ENCODE measurements around the gene DNTT.
"Not testable (repeated sequence)": the region's sequence is repeated elsewhere in the genome, so short reads cannot be mapped to it uniquely, and the experiment has no call there.

DNA sequence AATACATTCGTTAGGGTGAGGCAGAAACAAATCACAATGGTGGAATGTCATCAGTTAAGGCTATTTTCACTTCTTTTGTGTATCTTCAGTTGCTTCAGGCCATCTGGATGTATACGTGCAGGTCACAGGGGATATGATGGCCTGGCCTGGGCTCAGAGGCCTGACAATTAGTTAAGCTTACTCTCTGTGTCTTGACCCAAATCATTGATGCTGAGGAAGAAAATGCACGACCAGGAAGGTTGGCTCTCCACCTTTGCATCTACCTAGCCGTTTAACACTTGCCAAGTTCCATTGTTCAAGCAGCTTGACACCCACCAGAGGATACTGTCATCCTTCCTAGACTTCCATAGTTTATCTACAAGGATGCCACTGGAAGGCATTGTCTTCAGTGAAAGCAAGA lies 4.6 kb downstream of the DNTT start:
- TF ChIP-seq, protein P1, sequence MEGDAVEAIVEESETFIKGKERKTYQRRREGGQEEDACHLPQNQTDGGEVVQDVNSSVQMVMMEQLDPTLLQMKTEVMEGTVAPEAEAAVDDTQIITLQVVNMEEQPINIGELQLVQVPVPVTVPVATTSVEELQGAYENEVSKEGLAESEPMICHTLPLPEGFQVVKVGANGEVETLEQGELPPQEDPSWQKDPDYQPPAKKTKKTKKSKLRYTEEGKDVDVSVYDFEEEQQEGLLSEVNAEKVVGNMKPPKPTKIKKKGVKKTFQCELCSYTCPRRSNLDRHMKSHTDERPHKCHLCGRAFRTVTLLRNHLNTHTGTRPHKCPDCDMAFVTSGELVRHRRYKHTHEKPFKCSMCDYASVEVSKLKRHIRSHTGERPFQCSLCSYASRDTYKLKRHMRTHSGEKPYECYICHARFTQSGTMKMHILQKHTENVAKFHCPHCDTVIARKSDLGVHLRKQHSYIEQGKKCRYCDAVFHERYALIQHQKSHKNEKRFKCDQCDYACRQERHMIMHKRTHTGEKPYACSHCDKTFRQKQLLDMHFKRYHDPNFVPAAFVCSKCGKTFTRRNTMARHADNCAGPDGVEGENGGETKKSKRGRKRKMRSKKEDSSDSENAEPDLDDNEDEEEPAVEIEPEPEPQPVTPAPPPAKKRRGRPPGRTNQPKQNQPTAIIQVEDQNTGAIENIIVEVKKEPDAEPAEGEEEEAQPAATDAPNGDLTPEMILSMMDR (IDR thresholded peaks at IDR 0.05; ENCODE audit: insufficient read depth, low read length), result not testable (repeated sequence)
- not testable (repeated sequence) for TF ChIP-seq POLR2AphosphoS5 (IDR thresholded peaks at IDR 0.05; ENCODE audit: low read depth); GABPA (IDR thresholded peaks at IDR 0.05; ENCODE audit: low read depth); SPI1 (IDR thresholded peaks at IDR 0.05; ENCODE audit: borderline replicate concordance, low read depth)
- TF ChIP-seq, protein P2, sequence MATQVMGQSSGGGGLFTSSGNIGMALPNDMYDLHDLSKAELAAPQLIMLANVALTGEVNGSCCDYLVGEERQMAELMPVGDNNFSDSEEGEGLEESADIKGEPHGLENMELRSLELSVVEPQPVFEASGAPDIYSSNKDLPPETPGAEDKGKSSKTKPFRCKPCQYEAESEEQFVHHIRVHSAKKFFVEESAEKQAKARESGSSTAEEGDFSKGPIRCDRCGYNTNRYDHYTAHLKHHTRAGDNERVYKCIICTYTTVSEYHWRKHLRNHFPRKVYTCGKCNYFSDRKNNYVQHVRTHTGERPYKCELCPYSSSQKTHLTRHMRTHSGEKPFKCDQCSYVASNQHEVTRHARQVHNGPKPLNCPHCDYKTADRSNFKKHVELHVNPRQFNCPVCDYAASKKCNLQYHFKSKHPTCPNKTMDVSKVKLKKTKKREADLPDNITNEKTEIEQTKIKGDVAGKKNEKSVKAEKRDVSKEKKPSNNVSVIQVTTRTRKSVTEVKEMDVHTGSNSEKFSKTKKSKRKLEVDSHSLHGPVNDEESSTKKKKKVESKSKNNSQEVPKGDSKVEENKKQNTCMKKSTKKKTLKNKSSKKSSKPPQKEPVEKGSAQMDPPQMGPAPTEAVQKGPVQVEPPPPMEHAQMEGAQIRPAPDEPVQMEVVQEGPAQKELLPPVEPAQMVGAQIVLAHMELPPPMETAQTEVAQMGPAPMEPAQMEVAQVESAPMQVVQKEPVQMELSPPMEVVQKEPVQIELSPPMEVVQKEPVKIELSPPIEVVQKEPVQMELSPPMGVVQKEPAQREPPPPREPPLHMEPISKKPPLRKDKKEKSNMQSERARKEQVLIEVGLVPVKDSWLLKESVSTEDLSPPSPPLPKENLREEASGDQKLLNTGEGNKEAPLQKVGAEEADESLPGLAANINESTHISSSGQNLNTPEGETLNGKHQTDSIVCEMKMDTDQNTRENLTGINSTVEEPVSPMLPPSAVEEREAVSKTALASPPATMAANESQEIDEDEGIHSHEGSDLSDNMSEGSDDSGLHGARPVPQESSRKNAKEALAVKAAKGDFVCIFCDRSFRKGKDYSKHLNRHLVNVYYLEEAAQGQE (IDR thresholded peaks at IDR 0.05; ENCODE audit: insufficient replicate concordance, low read depth), result not testable (repeated sequence)

Measured in HL-60 (cell line).